ENCODE measurements around the gene HEMGN.
"Not testable (repeated sequence)": the region's sequence is repeated elsewhere in the genome, so short reads cannot be mapped to it uniquely, and the experiment has no call there.

DNA sequence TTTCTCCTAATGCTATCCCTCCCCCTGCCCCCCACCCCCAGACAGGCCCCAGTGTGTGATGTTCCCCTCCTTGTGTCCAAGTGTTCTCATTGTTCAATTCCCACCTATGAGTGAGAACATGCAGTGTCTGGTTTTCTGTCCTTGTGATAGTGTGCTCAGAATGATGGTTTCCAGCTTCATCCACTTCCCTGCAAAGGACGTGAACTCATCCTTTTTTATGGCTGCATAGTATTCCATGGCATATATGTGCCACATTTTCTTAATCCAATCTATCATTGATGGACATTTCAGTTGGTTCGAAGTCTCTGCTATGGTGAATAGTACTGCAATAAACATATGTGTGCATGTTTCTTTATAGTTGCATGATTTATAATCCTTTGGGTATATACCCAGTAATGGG, 7.5 kb upstream of the HEMGN start:
- TF ChIP-seq, protein P1, sequence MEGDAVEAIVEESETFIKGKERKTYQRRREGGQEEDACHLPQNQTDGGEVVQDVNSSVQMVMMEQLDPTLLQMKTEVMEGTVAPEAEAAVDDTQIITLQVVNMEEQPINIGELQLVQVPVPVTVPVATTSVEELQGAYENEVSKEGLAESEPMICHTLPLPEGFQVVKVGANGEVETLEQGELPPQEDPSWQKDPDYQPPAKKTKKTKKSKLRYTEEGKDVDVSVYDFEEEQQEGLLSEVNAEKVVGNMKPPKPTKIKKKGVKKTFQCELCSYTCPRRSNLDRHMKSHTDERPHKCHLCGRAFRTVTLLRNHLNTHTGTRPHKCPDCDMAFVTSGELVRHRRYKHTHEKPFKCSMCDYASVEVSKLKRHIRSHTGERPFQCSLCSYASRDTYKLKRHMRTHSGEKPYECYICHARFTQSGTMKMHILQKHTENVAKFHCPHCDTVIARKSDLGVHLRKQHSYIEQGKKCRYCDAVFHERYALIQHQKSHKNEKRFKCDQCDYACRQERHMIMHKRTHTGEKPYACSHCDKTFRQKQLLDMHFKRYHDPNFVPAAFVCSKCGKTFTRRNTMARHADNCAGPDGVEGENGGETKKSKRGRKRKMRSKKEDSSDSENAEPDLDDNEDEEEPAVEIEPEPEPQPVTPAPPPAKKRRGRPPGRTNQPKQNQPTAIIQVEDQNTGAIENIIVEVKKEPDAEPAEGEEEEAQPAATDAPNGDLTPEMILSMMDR (IDR thresholded peaks at IDR 0.05): not testable (repeated sequence)
- TF ChIP-seq POLR2A (IDR thresholded peaks at IDR 0.05): not testable (repeated sequence)
